ENCODE data around the gene RCOR3. TPM values are rescaled to one million over a fixed set of nuclear protein-coding genes. Genes with fewer than 3 reads are reported as not detected.

Gene RCOR3
- 10 to 100 TPM; 27.2 to 97.4 (median 46.5) TPM for total RNA-seq

- Histone ChIP-seq H3K9me3 (no peaks in the 10 kb centered on the region), H3K27ac (peak within 1 kb of the TSS; percentile 96 to 100 (median 99)), H3K27me3 (no peaks in the 10 kb centered on the region), H3K36me3 (peaks cover 0 to 1% (median 0%) of the 10 kb centered on the region in 4 donors), H3K4me3 (peak within 1 kb of the TSS; percentile 78 to 96 (median 88)), H3K4me1 (peaks cover 11 to 20% (median 16%) of the 10 kb centered on the region in 4 donors)
- ATAC-seq (ENCODE audit: low FRiP score in 2 of 2) (peak; percentile 95 to 97), DNase-seq (peak; percentile 94 to 98)
- 1% methylated on average over 37 to 43 of the region's 97 CpGs for WGBS, 2 donors
- TF ChIP-seq POLR2AphosphoS5 (IDR thresholded peaks at IDR 0.05), result peak; percentile 60 to 72
- no peak for TF ChIP-seq EP300 (IDR thresholded peaks at IDR 0.05)
- peak in 3 of 4 donors; percentile 53 to 94 (median 69) for TF ChIP-seq POLR2A (IDR thresholded peaks at IDR 0.05)
- peak in 5 of 6 experiments; percentile 62 to 72 (median 62) for TF ChIP-seq CTCF (IDR thresholded peaks at IDR 0.05)
Measured at GRCh38 chr1:211258756-211259637, at the start of gene RCOR3. Gene RCOR3 (plus strand): TSS chr1:211259366. CDS start chr1:211259561, 195 bp downstream.

GRCh38 chr1:211210052-211210451, 49.1 kb upstream of the RCOR3 start:
- Histone ChIP-seq H3K9me3 (peaks cover 0 to 8% (median 0%) of the 10 kb centered on the region in 4 donors), H3K4me3 (no peak overlapping the region), H3K4me1 (no peaks in the 10 kb centered on the region), H3K27me3 (no peaks in the 10 kb centered on the region), H3K27ac (no peak overlapping the region), H3K36me3 (no peaks in the 10 kb centered on the region)
- WGBS, 2 donors, result 85 to 95% methylated on average over 5 of the region's 5 CpGs
- TF ChIP-seq POLR2AphosphoS5 (IDR thresholded peaks at IDR 0.05) (no peak), EP300 (IDR thresholded peaks at IDR 0.05) (no peak), POLR2A (IDR thresholded peaks at IDR 0.05) (no peak), CTCF (IDR thresholded peaks at IDR 0.05) (no peak)
- DNase-seq (no peak), ATAC-seq (ENCODE audit: low FRiP score in 2 of 2) (no peak)

- DNase-seq, result no peak
- ATAC-seq (ENCODE audit: low FRiP score in 2 of 2), result no peak
- Histone ChIP-seq H3K9me3 (peaks cover 0 to 8% (median 0%) of the 10 kb centered on the region in 4 donors), H3K36me3 (no peaks in the 10 kb centered on the region), H3K4me1 (no peaks in the 10 kb centered on the region), H3K27me3 (no peaks in the 10 kb centered on the region), H3K27ac (no peak overlapping the region), H3K4me3 (no peak overlapping the region)
- TF ChIP-seq CTCF (IDR thresholded peaks at IDR 0.05) (no peak), POLR2A (IDR thresholded peaks at IDR 0.05) (no peak), EP300 (IDR thresholded peaks at IDR 0.05) (no peak), POLR2AphosphoS5 (IDR thresholded peaks at IDR 0.05) (no peak)
- 92 to 96% methylated on average over 6 of the region's 6 CpGs for WGBS, 2 donors
Measured at GRCh38 chr1:211210965-211211364, 48.2 kb upstream of the RCOR3 start.

GRCh38 chr1:211213702-211214101, 45.5 kb upstream of the RCOR3 start:
- Histone ChIP-seq H3K27ac (no peak overlapping the region), H3K27me3 (no peaks in the 10 kb centered on the region), H3K4me3 (no peak overlapping the region), H3K4me1 (no peaks in the 10 kb centered on the region), H3K36me3 (no peaks in the 10 kb centered on the region), H3K9me3 (no peaks in the 10 kb centered on the region)
- ATAC-seq (ENCODE audit: low FRiP score in 2 of 2) (no peak), DNase-seq (no peak)
- TF ChIP-seq CTCF (IDR thresholded peaks at IDR 0.05) (no peak), POLR2A (IDR thresholded peaks at IDR 0.05) (no peak), POLR2AphosphoS5 (IDR thresholded peaks at IDR 0.05) (no peak)
- 91 to 98% methylated on average over 2 of the region's 2 CpGs for WGBS, 2 donors

Measured in upper lobe of left lung (tissue), 6 donors.